Suppressor macrophage treated with lipopolysaccharide for 1 hour (primary cell): Measurements from ENCODE around the gene LAMA2.
A peak's percentile ranks its signal among the peaks of the same experiment; 100 is the strongest.

Experiments
- DNase-seq, 3 donors: peaks; one replicate each; pipeline ENCODE4 v3.0.0-alpha.2; 2020 to 2022

Gene LAMA2

DNA sequence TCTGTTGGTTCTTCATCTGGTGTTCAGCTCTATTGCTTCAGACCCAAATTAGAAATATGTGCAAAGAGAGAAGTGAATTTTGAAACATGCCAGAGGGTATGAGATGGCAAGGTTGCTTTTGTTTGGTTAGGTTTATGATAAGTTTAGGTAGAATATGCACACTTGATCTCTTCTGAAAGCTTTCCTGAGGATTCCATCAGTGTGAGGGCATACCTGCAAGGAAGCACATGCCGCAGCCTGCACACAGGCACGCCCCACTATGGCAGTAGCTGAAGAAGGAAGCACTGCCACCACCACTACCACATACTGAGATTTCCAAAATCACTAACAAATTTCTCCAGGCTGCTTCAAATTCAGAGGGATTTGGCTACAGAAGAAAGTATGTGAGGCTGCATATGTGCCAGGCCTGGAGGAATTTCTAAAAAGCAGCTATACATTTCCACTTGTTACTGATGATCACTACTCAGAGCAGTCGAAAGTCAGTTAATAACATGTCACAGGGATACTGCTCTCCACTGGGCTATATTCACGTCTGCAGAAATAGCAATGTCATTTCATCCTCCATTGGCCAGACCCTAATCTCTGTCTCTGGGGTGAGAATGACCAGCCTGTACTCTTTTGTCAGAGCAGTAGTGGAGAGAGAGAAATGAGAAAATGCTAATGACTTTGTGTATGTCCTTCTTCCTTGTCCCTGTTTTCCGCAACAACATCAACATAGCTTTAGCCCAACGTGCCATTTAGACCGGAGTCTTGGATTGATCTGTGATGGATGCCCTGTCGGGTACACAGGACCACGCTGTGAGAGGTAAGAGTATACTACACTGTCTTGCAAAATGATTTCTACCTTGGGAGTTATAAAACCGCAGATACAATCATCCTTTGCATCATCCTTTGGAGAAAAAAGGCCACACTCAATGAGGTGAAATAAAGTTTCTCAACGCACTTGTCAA lies 396.7 kb downstream of the LAMA2 start:
- no peak for DNase-seq

DNA sequence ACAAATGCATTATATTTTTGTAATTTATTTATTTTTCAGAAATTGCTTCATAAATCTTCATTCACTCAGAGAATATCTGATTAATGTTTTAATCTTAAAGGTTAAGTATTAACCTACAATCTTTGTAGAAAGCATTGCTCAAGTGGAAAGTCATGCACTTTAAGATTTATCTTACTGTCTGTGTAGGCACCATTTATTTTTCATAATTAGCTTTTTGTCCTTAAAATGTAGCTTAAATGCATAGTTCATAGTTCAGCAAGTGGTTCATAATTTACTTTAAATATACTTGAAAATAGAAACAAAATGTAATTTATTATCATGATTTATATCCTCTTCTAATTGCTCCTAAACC lies 397.3 kb downstream of the LAMA2 start:
- DNase-seq: no peak

DNA sequence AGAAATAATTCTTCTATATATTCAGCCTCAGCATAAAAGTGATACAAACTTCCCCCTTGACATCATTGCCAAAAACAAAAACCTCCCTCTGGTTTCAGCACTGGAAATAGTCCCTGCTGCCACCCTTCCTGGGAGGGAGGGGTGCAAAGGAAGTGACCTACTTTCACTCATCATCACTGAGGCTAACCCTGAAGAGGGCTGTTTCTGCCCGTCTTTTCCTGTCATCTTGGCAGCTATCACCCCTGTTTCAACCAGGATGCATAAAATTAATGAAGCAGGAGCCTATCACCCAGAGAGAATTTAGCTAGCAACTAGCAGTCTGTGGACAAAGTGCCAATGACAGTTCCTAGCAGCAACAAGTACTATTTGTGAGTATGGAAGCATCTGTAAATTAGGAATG lies 397.8 kb downstream of the LAMA2 start:
- DNase-seq: peak in 1 of 3 donors; percentile 3

DNA sequence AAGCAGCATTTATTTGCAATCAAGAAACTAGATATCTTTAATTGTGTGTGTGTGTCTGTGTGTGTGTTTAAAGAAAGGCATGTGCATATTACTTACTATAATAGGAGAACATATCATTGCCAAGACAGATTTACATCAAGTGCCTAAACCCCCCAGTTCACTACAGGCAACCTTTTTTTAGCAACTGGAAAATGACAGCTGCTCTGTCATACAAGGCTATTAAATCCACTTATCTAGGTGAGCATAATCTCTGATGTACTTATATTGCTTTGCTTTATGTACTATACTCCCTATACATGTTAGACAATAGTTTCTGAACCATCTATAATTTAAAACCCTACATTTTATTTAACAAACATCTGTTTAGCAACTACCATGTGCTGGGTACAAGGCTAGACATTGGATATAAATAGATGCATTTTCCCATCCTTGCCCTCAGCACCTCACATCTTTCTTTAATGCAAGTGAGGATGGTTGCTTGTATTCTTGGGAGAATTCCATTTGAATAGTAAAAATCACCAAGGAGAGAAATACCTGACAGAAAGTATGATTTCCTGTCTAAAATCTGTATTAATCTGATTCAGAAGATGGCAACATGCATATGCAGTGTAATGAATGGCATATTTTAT lies 398.3 kb downstream of the LAMA2 start:
- DNase-seq: no peak

DNA sequence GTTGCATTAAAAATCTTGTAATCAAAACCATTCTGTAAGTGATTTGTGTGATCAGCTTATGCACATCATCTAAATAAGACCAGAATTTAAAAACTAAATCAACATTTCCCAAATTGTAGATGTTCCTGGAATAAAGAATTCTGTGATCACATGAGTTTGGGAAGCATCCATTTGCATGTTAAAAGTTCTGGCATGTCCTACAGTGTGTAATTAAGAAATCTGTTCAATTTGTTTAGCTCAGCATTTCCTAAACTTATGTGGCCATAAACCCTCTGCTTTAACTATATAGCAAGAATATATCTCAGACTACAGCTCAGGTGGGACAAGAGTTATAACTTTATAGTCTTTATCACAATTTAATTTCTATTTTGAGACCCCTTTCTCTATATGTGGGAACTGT lies 399.1 kb downstream of the LAMA2 start:
- DNase-seq: no peak

DNA sequence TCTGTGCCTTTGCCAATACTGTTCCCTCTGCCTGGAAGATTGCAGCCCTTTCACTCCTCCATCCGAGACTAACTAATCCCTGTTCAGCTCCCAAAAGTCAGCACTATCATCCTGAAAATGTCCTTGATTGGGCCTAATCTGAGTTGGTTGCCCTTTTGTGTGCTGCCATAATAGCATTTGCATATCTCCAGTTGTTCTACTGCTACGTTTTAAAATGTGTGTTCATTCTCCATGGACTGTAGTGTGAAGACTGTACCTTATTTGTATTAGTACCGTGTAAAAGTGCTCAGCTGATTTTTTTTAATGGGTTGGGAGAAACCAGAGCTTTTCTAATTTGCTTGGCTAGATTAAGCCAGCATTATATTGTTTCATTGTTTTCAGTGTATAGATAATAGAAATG lies 401.3 kb downstream of the LAMA2 start:
- no peak for DNase-seq

DNA sequence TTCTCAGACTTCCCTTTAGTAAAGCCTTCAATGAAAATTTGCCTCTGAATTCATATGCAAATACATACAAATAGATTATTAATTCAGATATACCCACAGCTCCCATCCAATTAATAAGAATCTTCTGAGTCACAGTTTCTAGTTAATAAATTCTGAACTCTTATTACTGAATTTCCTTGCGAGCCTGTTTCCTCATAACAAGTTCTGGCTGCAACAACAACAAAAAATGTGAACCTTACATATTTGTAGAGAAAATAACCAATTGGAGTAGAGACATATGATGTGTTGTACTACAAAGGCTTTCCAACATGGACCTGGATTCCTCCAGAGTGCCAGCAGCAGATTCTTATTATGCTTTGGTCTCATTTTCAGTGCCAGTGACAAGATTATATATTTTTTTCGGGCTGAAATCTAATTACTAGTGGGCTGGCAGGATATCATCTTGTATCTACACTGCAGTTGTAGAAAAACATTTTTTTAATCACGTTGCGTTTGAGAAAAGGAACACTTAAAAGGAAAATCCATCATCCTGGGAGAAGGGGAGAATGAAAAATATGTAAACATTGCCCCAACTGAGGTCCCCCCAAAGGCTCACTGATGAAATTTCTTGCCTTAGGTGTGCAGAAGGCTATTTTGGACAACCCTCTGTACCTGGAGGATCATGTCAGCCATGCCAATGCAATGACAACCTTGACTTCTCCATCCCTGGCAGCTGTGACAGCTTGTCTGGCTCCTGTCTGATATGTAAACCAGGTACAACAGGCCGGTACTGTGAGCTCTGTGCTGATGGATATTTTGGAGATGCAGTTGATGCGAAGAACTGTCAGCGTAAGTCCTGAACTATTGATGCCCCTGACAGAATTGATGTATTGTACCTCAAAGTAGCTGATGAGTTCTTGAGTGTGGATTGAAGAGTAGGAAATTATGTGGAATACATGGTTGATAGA lies 404.6 kb downstream of the LAMA2 start:
- DNase-seq: no peak

DNA sequence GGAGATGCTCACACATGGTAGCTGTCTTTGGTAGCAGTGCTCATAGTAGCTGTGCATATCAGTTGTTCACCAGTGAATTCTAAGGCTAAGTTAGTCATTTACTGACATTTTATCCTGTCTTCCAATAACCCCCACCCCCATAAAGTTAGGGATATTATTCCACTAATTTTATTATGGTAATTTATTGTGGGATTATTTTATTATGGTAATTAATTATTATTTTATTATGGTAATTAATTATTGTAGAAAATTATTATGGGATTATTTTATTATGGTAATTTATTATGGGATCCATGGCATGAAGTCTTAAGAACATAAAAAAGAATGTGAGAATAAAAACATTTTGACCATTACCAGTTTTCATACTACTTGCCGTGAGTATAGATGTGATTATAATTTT lies 406.5 kb downstream of the LAMA2 start:
- no peak for DNase-seq

DNA sequence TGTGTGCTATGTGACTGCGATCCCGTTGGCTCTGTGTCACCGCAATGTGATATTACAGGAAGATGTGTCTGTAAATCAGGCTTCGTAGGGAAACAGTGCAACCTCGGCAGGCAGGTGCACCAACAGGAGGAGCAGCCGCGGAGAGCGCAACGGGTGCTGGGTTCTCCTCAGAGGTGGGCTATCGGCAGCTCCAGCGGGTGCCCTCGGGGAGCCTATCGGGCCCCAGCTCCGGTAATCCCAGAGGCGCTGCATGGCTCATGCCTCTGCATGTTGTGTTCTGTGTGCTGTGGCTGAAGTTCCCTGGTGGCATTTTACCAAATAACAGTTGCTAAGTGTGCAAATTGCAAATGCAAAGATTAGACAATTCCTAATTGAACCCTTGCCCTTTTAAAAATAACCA lies 409.9 kb downstream of the LAMA2 start:
- no peak for DNase-seq

DNA sequence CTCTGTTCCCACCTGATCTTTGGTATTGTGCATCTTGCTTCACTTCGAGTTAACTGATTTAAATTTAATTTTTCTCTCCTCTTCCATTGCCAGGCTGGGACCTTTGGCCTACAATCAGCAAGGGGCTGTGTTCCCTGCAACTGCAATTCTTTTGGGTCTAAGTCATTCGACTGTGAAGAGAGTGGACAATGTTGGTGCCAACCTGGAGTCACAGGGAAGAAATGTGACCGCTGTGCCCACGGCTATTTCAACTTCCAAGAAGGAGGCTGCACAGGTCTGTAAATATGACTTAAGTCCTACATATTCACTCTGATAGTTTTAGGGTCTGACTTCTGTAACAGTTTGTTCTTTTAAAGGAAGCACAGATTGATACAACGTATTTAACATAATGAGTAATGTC lies 414.7 kb downstream of the LAMA2 start:
- DNase-seq: no peak

DNA sequence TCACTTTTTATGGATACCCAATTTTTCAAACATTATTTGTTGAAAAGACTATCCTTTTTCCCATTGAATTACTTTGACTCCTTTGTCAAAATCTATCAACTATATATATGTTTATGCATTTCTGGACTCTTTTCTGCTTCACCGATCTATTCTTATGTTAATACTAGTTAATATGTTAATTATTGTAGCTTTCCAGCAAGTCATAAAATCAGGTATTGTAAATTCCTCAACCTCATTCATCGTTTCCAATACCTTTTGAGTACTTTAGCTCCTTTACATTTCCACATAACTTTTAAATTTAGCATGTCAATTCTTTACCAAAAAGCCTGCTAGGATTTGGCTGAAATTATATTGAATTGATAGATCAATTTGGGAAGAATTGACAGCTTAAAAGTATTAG lies 419.7 kb downstream of the LAMA2 start:
- no peak for DNase-seq

DNA sequence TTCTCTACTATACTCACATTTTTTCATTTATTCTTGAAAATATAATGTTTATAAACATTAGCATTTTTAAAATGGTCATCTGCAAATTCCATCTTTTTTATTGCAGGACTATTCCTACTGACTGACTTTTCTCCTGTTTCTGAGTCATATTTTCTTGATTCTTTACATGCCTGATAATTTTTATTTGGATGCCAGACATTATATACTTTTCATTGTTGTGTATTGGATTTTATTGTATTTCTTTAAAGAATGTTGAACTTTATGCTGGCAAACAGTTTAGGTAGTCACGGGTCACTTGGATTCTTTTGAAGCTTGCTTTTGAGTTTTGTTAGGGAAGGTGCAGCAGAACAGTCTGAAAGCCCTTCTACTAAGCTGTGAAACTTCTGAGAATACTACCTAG lies 423.9 kb downstream of the LAMA2 start:
- DNase-seq: no peak

DNA sequence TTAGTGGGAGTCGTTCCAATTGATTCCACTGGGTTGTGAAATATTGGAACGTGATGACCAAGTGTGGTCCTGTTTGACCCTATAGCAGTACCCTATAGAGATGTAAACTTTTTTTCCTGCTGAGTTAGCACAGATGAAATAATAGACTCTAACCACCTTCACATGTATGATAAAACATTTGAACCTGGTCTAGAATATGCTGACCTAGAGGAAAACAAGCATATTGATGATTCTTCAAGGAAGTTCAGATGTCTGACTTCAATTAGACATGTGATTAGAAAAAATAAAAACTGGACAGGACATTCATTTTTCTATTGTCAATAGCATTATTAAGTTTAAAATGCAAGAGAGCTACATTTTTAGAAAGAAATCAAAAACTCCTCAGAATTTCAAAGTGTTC lies 424.9 kb downstream of the LAMA2 start:
- no peak for DNase-seq

DNA sequence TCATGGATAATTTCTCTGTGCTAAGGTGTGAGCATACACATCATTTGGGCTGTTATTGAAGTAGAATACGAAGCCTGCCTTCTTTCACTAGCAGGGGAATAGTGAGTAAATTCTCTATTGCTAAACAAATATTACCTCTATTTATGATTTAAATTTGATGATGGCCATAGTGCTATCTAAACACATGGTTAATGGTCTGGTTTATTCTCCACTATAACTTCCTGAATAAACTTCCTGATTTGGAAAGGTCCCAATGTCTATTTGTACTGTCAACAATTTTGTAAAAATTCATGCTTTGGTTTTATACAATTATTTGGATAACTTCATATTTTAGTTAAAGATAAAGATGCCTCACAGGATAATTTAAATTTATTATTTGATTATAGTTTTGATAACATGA lies 426.2 kb downstream of the LAMA2 start:
- no peak for DNase-seq

DNA sequence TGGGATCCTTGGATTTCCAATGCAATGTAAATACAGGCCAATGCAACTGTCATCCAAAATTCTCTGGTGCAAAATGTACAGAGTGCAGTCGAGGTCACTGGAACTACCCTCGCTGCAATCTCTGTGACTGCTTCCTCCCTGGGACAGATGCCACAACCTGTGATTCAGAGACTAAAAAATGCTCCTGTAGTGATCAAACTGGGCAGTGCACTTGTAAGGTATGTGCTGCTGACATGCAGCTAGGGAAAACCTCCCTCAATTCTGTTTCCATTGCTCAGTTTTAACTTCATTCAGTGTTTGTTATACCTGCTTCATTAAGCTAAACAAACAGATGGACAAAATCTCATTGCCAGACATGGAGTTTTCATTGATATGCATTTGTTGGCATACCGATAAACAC lies 429.9 kb downstream of the LAMA2 start:
- DNase-seq: no peak

DNA sequence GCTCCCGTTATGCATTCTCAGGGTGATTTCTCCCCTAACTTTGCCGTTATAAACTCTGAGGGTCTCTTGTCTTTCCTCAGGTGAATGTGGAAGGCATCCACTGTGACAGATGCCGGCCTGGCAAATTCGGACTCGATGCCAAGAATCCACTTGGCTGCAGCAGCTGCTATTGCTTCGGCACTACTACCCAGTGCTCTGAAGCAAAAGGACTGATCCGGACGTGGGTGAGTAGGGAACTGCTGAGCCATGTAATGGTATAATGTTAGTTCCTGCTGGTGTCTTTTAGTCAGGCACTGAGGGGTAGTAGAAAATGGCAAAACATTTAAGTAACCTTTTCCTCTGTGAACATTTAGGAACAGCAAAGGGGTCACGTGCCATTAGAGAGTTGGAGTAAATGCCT lies 431.6 kb downstream of the LAMA2 start:
- no peak for DNase-seq

DNA sequence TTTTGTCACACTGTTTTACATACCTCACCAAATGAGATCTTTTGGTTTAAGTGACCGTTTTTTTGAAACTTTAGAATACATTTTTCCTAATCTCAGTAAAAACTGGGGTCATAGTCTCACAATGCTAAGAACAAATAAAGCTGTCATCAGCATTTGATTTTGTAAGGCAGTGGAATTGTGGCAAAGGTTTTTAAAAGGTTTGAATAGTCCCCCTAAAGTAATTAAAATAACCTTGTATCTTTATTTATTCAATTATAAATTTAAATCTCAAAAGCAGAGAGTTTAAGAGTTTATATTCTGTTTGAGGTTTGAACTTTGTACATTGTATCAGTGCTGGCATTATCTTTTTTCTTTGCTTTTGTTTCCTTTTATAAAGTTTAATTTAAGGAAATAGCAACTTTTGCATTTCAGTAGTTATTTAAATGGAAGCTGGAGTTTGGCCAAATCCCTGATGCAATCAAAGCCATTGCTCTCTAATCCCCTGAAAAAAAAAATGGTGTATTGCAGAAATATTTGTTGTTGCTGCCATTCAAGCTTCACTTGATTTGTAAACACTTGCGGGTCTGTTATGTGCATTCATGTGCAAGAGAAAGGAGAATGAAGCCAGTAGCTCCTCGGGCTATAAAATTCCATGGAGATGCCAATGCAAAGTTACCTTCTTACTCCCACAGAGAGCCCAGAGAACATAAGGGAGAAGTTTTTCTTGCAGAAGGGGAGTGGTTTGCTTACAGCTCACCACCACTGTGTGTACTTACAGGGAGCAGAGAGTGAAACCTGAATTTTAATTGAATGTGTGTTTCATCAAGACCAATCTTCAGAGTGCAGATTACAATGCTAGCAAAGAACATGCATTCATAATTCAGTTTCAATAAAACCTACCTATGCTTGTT lies 435.2 kb downstream of the LAMA2 start:
- DNase-seq: no peak

DNA sequence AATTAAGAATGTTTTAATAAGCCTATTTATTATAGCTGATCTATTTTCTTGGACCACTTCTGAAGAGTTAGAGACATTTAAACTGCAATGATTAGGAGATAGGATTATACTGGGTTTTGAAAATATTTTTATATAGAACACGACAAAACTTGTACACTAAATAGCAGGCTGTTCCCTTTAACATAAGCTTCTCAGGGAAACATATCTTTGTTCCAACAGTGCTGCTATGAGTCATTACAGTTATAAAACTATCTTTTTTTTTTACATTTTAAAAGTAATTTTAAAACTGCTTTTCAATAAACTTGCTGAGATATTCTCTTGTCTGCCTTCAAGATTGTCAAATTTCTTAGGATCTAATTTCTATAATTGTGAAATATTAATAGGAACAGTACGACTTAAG lies 438.0 kb downstream of the LAMA2 start:
- DNase-seq: no peak

DNA sequence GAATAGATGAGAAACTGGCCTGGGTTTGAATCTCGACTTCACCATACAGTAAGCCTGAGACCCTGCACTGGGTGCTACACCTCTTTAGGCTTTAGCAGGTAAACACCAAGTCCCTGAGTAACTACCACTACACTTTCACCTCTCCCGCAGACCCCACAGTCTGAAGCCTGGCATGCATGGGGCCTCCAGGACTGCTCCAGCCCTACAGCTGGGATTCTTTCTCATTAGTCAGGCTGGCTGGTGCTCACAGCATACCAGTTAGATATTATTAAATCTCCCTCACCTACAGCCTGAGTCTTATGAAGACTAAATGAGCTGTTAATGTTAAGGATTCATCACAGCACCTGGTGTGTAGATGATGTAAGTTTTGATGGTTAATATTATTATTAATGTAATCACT lies 438.4 kb downstream of the LAMA2 start:
- no peak for DNase-seq

DNA sequence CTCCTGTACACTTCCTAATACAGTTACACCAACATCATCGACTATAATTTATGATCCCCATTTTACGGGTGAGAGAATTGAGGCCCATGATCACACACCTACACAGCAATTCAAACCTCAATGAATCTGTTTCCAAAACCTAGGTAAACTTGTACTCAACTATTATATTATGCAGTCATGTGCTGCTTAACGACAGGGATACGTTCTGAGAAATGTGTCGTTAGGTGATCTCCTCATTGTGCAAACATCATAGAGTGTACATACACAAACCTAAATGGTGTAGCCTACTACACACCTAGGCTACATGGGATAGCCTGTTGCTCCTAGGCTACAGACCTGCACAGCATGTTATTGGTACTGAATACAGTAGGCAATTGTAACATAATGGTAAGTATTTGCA lies 441.4 kb downstream of the LAMA2 start:
- no peak for DNase-seq

DNA sequence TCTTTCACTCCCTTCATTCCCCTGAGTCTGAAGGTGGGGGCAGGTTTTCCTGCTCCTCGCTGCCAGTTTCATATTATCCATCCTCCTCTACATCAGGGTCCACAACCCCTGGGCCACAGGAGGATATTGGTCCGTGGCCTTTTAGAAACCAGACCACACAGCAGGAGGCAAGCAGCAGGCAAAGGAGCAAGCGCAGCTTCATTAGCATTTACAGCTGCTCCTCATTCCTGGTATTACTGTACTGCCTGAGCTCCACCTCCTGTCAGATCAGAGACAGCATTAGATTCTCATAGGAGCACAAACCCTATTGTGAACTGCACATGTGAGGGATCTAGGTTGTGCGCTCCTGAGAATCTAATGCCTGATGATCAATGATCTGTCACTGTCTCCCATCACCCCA lies 446.7 kb downstream of the LAMA2 start:
- no peak for DNase-seq

DNA sequence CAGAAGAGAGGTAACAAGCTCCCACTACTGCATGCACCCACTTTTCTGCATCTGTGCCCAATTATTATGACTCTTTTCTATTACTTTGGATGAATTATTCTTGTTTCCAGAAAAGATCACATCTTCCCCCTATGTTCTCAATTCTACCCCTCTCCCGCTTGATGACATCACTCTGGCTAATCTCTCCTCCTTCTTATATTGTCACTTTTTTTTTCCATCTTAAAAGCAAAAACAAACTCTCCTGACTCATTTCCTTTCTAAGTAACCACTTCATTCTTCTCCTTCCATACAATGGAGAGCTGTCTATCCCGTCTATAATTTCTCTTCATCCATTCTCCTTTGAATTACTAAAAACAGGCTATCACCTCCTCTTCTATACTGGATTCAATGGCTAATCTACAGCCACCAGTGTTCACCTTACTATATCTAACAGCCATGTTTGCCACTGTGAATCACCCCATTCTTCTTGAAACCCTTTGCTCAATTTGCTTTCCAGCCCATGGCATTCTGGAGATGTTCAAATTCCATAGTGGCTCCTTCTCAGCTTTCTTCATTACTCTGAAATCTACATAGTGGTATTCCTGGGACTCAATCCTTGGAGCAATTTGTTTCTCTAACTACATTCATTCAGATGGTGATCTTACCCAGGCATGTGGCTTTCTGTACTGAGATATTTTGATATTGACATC lies 448.7 kb downstream of the LAMA2 start:
- DNase-seq: no peak
